ENCODE data around the gene TMEM209.

- no peak for TF ChIP-seq ZBTB43 (CRISPR knock-in tag; IDR thresholded peaks at IDR 0.05)
- no peak for TF ChIP-seq ATF2 (CRISPR knock-in tag; IDR thresholded peaks at IDR 0.05; ENCODE audit: borderline replicate concordance, low read depth)
- no peak for TF ChIP-seq CTCF (IDR thresholded peaks at IDR 0.05)
- TF ChIP-seq ZNF423 (CRISPR knock-in tag; IDR thresholded peaks at IDR 0.05): no peak
- TF ChIP-seq USF2 (CRISPR knock-in tag; IDR thresholded peaks at IDR 0.05): no peak
- TF ChIP-seq E2F4 (CRISPR knock-in tag; IDR thresholded peaks at IDR 0.05; ENCODE audit: borderline replicate concordance, low read depth): no peak
- TF ChIP-seq FOXP1 (CRISPR knock-in tag; IDR thresholded peaks at IDR 0.05; ENCODE audit: borderline replicate concordance): no peak
- no peak for TF ChIP-seq NR2C2 (CRISPR knock-in tag; IDR thresholded peaks at IDR 0.05)
- no peak for TF ChIP-seq FOXK1 (CRISPR knock-in tag; IDR thresholded peaks at IDR 0.05)
- no peak for TF ChIP-seq E2F5 (CRISPR knock-in tag; IDR thresholded peaks at IDR 0.05)
- TF ChIP-seq ETV6 (CRISPR knock-in tag; IDR thresholded peaks at IDR 0.05): no peak
- TF ChIP-seq STAT6 (CRISPR knock-in tag; conservative IDR thresholded peaks at IDR 0.05; ENCODE audit: low read depth): no peak
- no peak for TF ChIP-seq TP53 (CRISPR knock-in tag; IDR thresholded peaks at IDR 0.05)
- TF ChIP-seq ARID4B (CRISPR knock-in tag; IDR thresholded peaks at IDR 0.05; ENCODE audit: borderline replicate concordance): no peak
Observed at GRCh38 chr7:130144312-130145171, 60.7 kb downstream of the TMEM209 start.
